ENCODE data around the gene NFE2L3. TPM values are rescaled to one million over a fixed set of nuclear protein-coding genes. Genes with fewer than 3 reads are reported as not detected.
"Not testable (repeated sequence)": the region's sequence is repeated elsewhere in the genome, so short reads cannot be mapped to it uniquely, and the experiment has no call there.

The NFE2L3 gene
- total RNA-seq, 4 donors from 2014 or later, result 14.1 to 36.3 (median 19.7) TPM

DNA sequence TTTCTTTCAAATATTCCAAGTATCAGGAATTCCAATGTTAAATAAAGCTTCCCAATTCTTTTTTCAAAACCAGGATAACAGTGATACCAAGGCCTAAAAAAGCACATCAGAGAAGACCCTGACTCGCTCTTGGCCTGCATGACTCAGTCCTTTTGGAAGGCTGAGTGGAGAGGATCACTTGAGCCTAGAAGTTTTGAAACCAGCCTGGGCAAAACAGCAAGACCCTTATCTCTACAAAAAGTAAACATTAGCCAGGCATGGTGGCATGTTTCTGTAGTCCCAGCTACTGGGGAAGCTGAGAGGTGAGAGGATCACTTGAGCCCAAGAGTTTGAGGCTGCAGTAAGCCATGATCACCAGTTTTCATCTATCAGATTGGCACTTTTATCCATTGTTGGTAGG, 18.7 kb downstream of the NFE2L3 start:
- peaks cover 3% of the 10 kb centered on the region for H3K36me3 ChIP-seq
- TF ChIP-seq EP300 (IDR thresholded peaks at IDR 0.05), result no peak
- TF ChIP-seq POLR2A (IDR thresholded peaks at IDR 0.05), result no peak
- TF ChIP-seq POLR2AphosphoS5 (IDR thresholded peaks at IDR 0.05), result no peak
- TF ChIP-seq CTCF (IDR thresholded peaks at IDR 0.05), result no peak
- WGBS, result 100% methylated on average over 1 of the region's 1 CpG
- H3K4me3 ChIP-seq, result no peak overlapping the region
- no peaks in the 10 kb centered on the region for H3K9me3 ChIP-seq
- DNase-seq (ENCODE audit: low spot score in 2 of 2), result no peak
- H3K4me1 ChIP-seq, result peaks cover 5% of the 10 kb centered on the region
- H3K27ac ChIP-seq, result no peak overlapping the region
- H3K27me3 ChIP-seq, result no peaks in the 10 kb centered on the region

DNA sequence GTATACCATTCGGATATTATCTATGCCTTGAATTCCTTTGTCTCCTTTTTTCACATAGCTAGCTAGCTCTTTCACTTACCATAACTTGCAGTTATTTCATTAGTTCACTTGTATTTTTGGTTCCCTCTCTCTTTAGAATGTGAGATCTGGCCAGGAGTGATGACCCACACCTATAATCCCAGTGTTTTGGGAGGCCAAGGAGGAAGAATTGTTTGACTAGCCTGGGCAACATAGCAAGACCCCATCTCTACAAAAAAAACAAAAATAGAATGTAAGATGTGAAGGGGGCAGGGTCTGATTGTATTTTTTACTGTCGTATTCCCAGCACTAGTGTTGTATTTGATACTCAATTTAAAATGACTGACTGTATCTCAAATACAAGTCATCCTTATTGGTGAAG, 19.6 kb downstream of the NFE2L3 start:
- TF ChIP-seq POLR2AphosphoS5 (IDR thresholded peaks at IDR 0.05), result no peak
- TF ChIP-seq EP300 (IDR thresholded peaks at IDR 0.05), result no peak
- TF ChIP-seq CTCF (IDR thresholded peaks at IDR 0.05), result no peak
- no peak for TF ChIP-seq POLR2A (IDR thresholded peaks at IDR 0.05)
- Histone ChIP-seq H3K4me1 (peaks cover 5% of the 10 kb centered on the region), H3K4me3 (no peak overlapping the region), H3K9me3 (no peaks in the 10 kb centered on the region), H3K27me3 (no peaks in the 10 kb centered on the region), H3K27ac (no peak overlapping the region), H3K36me3 (peaks cover 3% of the 10 kb centered on the region)
- no peak for DNase-seq (ENCODE audit: low spot score in 2 of 2)
- WGBS, result 96% methylated on average over 2 of the region's 2 CpGs

GRCh38 chr7:26172048-26172447, 20.1 kb downstream of the NFE2L3 start:
- peaks cover 3% of the 10 kb centered on the region for H3K36me3 ChIP-seq
- H3K4me3 ChIP-seq, result no peak overlapping the region
- no peak for DNase-seq (ENCODE audit: low spot score in 2 of 2)
- no peak overlapping the region for H3K27ac ChIP-seq
- H3K9me3 ChIP-seq, result no peaks in the 10 kb centered on the region
- no peaks in the 10 kb centered on the region for H3K27me3 ChIP-seq
- TF ChIP-seq CTCF (IDR thresholded peaks at IDR 0.05), result no peak
- H3K4me1 ChIP-seq, result peaks cover 3% of the 10 kb centered on the region
- 100% methylated on average over 1 of the region's 1 CpG for WGBS

- H3K27me3 ChIP-seq; DNase-seq (ENCODE audit: low spot score in 2 of 2); H3K4me1 ChIP-seq; H3K27ac ChIP-seq; H3K9me3 ChIP-seq; H3K36me3 ChIP-seq; H3K4me3 ChIP-seq: not testable (repeated sequence)
- 77% methylated on average over 3 of the region's 4 CpGs for WGBS
These were observed 23.9 kb downstream of the NFE2L3 start for GRCh38 chr7:26175903-26176302.

GRCh38 chr7:26176696-26177095, 24.7 kb downstream of the NFE2L3 start:
- not testable (repeated sequence) for H3K4me3 ChIP-seq; DNase-seq (ENCODE audit: low spot score in 2 of 2); H3K36me3 ChIP-seq; H3K4me1 ChIP-seq; H3K27me3 ChIP-seq; H3K27ac ChIP-seq; H3K9me3 ChIP-seq
- WGBS, result no CpG with 5 or more reads among the region's 26 CpGs

DNA sequence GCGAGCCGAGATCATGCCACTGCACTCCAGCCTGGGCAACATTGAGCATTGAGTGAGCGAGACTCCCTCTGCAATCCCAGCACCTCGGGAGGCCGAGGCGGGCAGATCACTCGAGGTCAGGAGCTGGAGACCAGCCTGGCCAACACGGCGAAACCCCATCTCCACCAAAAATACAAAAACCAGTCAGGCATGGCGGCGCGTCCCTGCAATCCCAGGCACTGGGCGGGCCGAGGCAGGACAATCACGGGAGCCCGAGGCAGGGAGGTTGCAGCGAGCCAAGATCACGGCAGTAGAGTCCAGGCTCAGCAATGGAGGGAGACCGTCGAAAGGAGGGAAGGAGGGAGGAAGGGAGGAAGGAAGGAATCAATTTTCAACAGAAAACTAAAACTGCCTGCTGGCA, 25.3 kb downstream of the NFE2L3 start:
- DNase-seq (ENCODE audit: low spot score in 2 of 2); H3K9me3 ChIP-seq; H3K36me3 ChIP-seq; H3K27me3 ChIP-seq; H3K4me1 ChIP-seq; H3K4me3 ChIP-seq; H3K27ac ChIP-seq: not testable (repeated sequence)
- 89% methylated on average over 17 of the region's 20 CpGs for WGBS

DNA sequence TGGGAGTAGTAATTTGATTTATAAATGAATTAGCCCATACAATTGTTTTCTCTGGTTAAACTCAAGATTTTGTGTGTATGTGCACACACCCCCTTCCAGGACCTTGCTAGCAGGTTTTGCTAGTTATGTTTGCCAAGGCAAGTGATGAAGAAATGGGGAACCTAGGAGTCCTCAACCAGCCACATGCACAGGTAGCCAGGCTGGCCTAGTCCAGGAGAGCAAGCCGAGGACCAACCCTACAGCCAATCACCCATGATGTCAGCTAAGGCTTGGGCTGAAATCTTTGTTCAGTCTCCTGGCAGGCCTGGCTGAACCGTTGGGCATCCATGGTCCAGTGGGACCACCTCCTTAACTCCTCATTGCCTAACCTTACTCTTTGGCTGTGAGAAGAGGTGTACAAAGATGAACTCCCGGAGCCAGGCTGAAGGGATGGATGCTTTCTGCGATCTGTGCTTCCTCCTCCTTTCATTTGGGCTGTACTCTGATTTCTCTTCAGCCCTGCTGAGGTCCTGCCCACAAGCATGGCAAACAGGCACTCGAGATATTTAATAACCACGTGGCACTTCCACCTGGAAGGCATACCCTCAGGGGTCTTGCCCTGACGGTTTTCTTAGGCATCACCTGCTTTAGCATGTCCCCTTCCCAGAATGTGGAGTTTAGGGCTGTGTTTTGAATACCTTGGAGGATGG, 26.4 kb downstream of the NFE2L3 start:
- no peak for TF ChIP-seq EP300 (IDR thresholded peaks at IDR 0.05)
- no peak for TF ChIP-seq POLR2A (IDR thresholded peaks at IDR 0.05)
- TF ChIP-seq CTCF (IDR thresholded peaks at IDR 0.05), result no peak
- TF ChIP-seq POLR2AphosphoS5 (IDR thresholded peaks at IDR 0.05), result no peak
- 68% methylated on average over 7 of the region's 7 CpGs for WGBS

More for the DNA sequence above, 26.4 kb downstream of the NFE2L3 start:
- H3K36me3 ChIP-seq, result no peaks in the 10 kb centered on the region
- H3K4me3 ChIP-seq, result no peak overlapping the region
- H3K27ac ChIP-seq, result no peak overlapping the region
- H3K4me1 ChIP-seq, result no peaks in the 10 kb centered on the region
- DNase-seq (ENCODE audit: low spot score in 2 of 2), result no peak
- no peaks in the 10 kb centered on the region for H3K27me3 ChIP-seq
- no peaks in the 10 kb centered on the region for H3K9me3 ChIP-seq

All from suprapubic skin (tissue), 4 donors.